Measurements from ENCODE around the gene MMP10. TPM values are rescaled to one million over a fixed set of nuclear protein-coding genes. Genes with fewer than 3 reads are reported as not detected.

MMP10 gene
- total and polyA plus RNA-seq, 7 donors = 0.14 to 0.17 TPM; not detected in 5

DNA sequence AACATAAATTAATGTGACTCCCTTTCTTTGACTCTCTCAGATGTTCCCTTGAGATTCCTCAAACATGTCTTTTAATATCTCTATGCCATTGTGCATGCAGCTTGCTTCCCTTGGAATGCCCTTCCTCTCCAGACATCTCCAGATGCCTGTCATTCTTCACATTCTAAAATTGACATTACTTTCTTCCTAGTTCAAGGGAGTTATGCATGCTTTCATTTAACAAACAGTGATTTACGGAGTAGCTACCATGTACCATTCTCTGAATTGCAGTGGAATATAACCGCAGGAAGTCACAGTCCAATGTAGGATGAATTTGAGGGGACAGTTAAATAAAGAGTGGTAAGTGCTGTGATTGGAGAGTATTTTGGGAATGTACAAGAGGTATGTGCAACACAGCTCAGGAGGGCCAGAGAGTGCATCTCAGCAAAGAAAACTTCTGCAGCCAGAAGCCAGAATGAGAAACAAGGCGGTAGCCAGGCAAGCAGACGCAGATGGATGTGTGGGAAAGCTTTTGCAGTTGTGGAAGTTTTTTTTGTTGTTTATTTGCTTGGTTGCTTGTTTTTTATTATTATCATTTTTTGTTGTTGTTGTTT is 18.7 kb downstream of the MMP10 start:
- intact Hi-C loops (cut with DNase I) = no loop called here
- no peaks in the 10 kb centered on the region for H3K36me3 ChIP-seq (ENCODE audit: insufficient read depth in 1 of 2, low read depth in 1 of 2)
- H3K27ac ChIP-seq = no peak overlapping the region
- H3K27me3 ChIP-seq (ENCODE audit: insufficient read depth in 3 of 3, low read length in 2 of 3) = no peaks in the 10 kb centered on the region
- TF ChIP-seq, protein P1, sequence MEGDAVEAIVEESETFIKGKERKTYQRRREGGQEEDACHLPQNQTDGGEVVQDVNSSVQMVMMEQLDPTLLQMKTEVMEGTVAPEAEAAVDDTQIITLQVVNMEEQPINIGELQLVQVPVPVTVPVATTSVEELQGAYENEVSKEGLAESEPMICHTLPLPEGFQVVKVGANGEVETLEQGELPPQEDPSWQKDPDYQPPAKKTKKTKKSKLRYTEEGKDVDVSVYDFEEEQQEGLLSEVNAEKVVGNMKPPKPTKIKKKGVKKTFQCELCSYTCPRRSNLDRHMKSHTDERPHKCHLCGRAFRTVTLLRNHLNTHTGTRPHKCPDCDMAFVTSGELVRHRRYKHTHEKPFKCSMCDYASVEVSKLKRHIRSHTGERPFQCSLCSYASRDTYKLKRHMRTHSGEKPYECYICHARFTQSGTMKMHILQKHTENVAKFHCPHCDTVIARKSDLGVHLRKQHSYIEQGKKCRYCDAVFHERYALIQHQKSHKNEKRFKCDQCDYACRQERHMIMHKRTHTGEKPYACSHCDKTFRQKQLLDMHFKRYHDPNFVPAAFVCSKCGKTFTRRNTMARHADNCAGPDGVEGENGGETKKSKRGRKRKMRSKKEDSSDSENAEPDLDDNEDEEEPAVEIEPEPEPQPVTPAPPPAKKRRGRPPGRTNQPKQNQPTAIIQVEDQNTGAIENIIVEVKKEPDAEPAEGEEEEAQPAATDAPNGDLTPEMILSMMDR (IDR thresholded peaks at IDR 0.05) = no peak
- H3K4me3 ChIP-seq = no peak overlapping the region
- DNase-seq (no peak), ATAC-seq (no peak)
- WGBS, 3 donors = 44 to 55% (median 51%) methylated on average over 4 of the region's 4 CpGs
- H3K4me1 ChIP-seq = no peaks in the 10 kb centered on the region
- no peaks in the 10 kb centered on the region for H3K9me3 ChIP-seq

DNA sequence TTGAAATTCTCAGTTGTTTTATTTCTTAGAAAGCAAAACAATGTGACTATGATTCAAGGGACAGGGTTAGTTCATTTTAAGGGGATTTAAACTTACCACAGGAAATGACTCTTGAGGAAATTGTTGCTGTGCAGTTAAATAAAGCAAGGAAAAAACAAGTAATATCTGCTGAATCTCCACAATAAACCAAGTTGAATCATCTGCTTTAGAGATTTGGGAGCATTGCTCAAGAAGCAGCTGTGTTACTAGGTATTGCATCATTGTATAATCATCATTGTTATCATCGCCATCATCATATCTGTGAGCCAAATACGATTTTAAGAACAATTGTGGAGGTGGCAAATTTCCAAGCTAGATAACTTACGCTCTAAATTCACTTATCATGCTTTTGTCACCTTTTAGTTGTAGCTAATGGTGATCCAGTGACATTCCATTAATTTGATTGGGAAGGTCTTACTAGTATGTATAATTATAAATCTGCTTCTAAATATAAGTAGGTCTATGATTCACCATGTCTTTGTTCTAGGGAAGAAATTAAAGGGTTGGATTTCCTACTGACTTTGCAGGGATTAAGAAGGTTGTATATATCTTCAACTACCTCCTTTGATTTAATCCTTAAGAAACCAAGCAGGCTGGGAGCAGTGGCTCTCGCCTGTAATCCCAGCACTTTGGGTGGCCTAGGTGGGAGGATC is 19.9 kb downstream of the MMP10 start:
- H3K4me1 ChIP-seq = no peaks in the 10 kb centered on the region
- 36 to 44% (median 41%) methylated on average over 4 of the region's 4 CpGs for WGBS, 3 donors
- no peak overlapping the region for H3K27ac ChIP-seq
- ATAC-seq = peak in 3 of 4 donors; percentile 36 to 66 (median 53)
- H3K27me3 ChIP-seq (ENCODE audit: insufficient read depth in 3 of 3, low read length in 2 of 3) = no peaks in the 10 kb centered on the region
- no peak overlapping the region for H3K4me3 ChIP-seq
- TF ChIP-seq, protein P1 (IDR thresholded peaks at IDR 0.05) = no peak
- DNase-seq = no peak
- no peaks in the 10 kb centered on the region for H3K36me3 ChIP-seq (ENCODE audit: insufficient read depth in 1 of 2, low read depth in 1 of 2)
- intact Hi-C loops (cut with DNase I) = no loop called here
- H3K9me3 ChIP-seq = no peaks in the 10 kb centered on the region

DNA sequence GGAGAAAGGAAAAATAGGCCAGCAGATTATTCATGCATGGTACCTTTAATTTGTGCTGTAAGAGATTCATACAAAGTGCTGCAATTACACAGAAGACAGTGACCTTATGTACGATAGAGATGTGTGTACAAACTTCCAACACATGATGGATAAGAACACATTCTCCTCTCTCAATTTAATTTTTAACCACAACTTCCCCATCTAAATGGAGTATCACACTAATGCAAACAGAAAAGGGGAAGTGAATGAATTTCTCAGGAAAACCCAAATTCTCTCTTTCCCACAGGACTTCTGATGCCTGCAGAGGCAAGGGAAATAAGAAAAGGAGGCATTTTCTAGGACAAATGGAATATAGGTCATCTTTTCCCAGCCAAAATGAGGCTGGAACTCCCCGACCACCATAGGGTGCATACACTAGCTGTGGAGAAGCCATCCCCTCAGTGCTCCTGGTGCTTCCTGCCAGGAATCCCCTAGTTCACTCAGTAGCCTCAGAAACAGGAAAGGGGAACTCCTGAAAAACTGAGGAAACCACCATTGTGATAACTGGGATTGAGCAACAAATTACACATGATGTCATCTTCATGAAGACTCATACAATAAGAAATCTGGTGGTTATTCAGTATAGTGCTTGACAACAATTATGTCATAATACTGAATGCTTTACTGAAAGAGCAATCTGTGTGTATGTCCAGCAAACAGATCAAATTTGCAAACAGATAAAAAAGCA is 22.4 kb downstream of the MMP10 start:
- ATAC-seq = no peak

DNA sequence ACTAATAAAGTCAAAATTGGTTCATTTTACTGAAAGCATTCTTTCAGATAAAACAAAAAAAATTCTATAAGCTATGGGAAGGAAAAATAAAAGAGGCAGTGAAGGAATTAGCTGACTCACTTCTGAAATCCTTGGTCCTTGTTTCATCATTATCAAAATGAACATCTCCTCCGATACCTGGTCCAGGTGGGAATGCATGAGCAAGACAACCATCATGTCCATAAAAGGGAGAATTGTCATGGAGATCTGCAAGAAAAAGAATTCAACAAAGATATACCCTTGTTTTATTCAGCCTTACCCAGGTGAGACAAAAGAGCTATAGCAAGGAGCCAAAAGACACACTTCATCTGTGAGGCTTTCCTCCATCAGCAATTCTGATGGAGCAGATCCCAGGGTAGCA is 27.2 kb downstream of the MMP10 start:
- Histone ChIP-seq H3K4me1 (no peaks in the 10 kb centered on the region), H3K9me3 (no peaks in the 10 kb centered on the region), H3K27me3 (ENCODE audit: insufficient read depth in 3 of 3, low read length in 2 of 3) (no peaks in the 10 kb centered on the region), H3K36me3 (ENCODE audit: insufficient read depth in 1 of 2, low read depth in 1 of 2) (no peaks in the 10 kb centered on the region), H3K27ac (no peak overlapping the region), H3K4me3 (no peak overlapping the region)
- DNase-seq = no peak
- intact Hi-C loops (cut with DNase I) = no loop called here
- TF ChIP-seq, protein P1 (IDR thresholded peaks at IDR 0.05) = no peak
- no peak for ATAC-seq
- 95 to 100% (median 100%) methylated on average over 1 of the region's 1 CpG for WGBS, 3 donors

More for the DNA sequence above, 22.4 kb downstream of the MMP10 start:
- DNase-seq = no peak
- Histone ChIP-seq H3K4me1 (no peaks in the 10 kb centered on the region), H3K36me3 (ENCODE audit: insufficient read depth in 1 of 2, low read depth in 1 of 2) (no peaks in the 10 kb centered on the region), H3K27me3 (ENCODE audit: insufficient read depth in 3 of 3, low read length in 2 of 3) (no peaks in the 10 kb centered on the region), H3K4me3 (no peak overlapping the region), H3K9me3 (no peaks in the 10 kb centered on the region), H3K27ac (no peak overlapping the region)
- intact Hi-C loops (cut with DNase I) = no loop called here
- 58 to 63% (median 60%) methylated on average over 2 of the region's 2 CpGs for WGBS, 3 donors
- TF ChIP-seq, protein P1 (IDR thresholded peaks at IDR 0.05) = no peak

Measured in psoas muscle (tissue), 8 donors.